GM12864 (cell line): ENCODE data around the gene XCL1.
"Not testable (repeated sequence)": the region's sequence is repeated elsewhere in the genome, so short reads cannot be mapped to it uniquely, and the experiment has no call there.

ENCODE experiments used
- DNase-seq: peaks from one replicate; pipeline ENCODE4 v3.0.0-alpha.2; 2011; ENCODE audit warnings: low read depth
- H3K4me3 ChIP-seq: 2 replicates; pipeline ENCODE4 v1.5.1; 2011; ENCODE audit warnings: mild to moderate bottlenecking, low read depth, low read length, control low read depth
- CTCF ChIP-seq: IDR thresholded peaks from 2 replicates; pipeline ENCODE4 v1.5.1; 2011; ENCODE audit warnings: low read depth, mild to moderate bottlenecking, moderate library complexity, low read length, control low read depth, inconsistent platforms; ENCODE audit errors: missing control alignments

The XCL1 gene

GRCh38 chr1:168583571-168583970 lies 7.2 kb downstream of the XCL1 start:
- TF ChIP-seq CTCF = no peak
- DNase-seq = no peak

GRCh38 chr1:168585191-168585590 lies 8.8 kb downstream of the XCL1 start:
- TF ChIP-seq CTCF = no peak
- H3K4me3 ChIP-seq = no peak overlapping the region
- DNase-seq = no peak

More at GRCh38 chr1:168583571-168583970, 7.2 kb downstream of the XCL1 start:
- no peak overlapping the region for H3K4me3 ChIP-seq

GRCh38 chr1:168585937-168586336 lies 9.5 kb downstream of the XCL1 start:
- DNase-seq = no peak
- no peak overlapping the region for H3K4me3 ChIP-seq
- TF ChIP-seq CTCF = no peak

GRCh38 chr1:168589167-168589566 lies 12.8 kb downstream of the XCL1 start:
- TF ChIP-seq CTCF = no peak
- H3K4me3 ChIP-seq = no peak overlapping the region
- DNase-seq = no peak

GRCh38 chr1:168591066-168591465 lies 14.7 kb downstream of the XCL1 start:
- no peak for TF ChIP-seq CTCF
- no peak overlapping the region for H3K4me3 ChIP-seq
- DNase-seq = no peak

- no peak overlapping the region for H3K4me3 ChIP-seq
- TF ChIP-seq CTCF = no peak
- DNase-seq = no peak
These were observed 15.3 kb downstream of the XCL1 start for GRCh38 chr1:168591641-168592250.

- H3K4me3 ChIP-seq, DNase-seq: not testable (repeated sequence)
These were observed 19.0 kb downstream of the XCL1 start for GRCh38 chr1:168595403-168595802.
